Sciatic nerve (tissue), 2 donors: ENCODE measurements around the gene CECR2. TPM values are rescaled to one million over a fixed set of nuclear protein-coding genes. Genes with fewer than 3 reads are reported as not detected.
A peak's percentile ranks its signal among the peaks of the same experiment; 100 is the strongest.
"Not testable (repeated sequence)": the region's sequence is repeated elsewhere in the genome, so short reads cannot be mapped to it uniquely, and the experiment has no call there.

Experiments
- ATAC-seq: fragments of 200-7000 bp; cut with Tn5 transposase; one replicate; pipeline ENCODE4 v1.9.1; 2020; ENCODE audit warnings: mild to moderate bottlenecking, moderate library complexity
- DNase-seq: peaks from one replicate; pipeline ENCODE4 v3.0.0-alpha.2; 2020; ENCODE audit warnings: low spot score
- intact Hi-C: fragments of 100-400 bp; cut with DNase I; formaldehyde crosslinking; loops from one replicate; pipeline ENCODE4 v1.14.2; 2022
- total RNA-seq: library from RNA; stranded (reverse); fragmentation: NEBNext Ultra II Directional; extraction: Animal tissue kit (Norgen Biotek cat#: 25700); gene quantifications from one replicate; pipeline ENCODE4 v1.2.1, GENCODE V29; 2021
- donor health status: DM: no; HTN: no; CAD: no.
- donor health status: DM: no; HTN: no; CAD: no.

The CECR2 gene
- total RNA-seq, 1 donor from 2014 or later, result 4.8 TPM

- intact Hi-C loops, result no loop called here
- DNase-seq (no peak), ATAC-seq (no peak)
These were observed 178.9 kb downstream of the CECR2 start for GRCh38 chr22:17548010-17548755.

GRCh38 chr22:17548756-17549035 is 179.4 kb downstream of the CECR2 start:
- ATAC-seq (no peak), DNase-seq (no peak)
- intact Hi-C loops, result no loop called here

- no peak for ATAC-seq
- no peak for DNase-seq
- intact Hi-C loops, result no loop called here
These were observed 179.9 kb downstream of the CECR2 start for GRCh38 chr22:17549183-17549582.

- intact Hi-C loops, result no loop called here
- ATAC-seq (no peak), DNase-seq (no peak)
These were observed 180.4 kb downstream of the CECR2 start for GRCh38 chr22:17549655-17550054.

GRCh38 chr22:17552737-17553136 is 183.5 kb downstream of the CECR2 start:
- ATAC-seq, result no peak
- intact Hi-C loops, result no loop called here

GRCh38 chr22:17554814-17555213 is 185.6 kb downstream of the CECR2 start:
- DNase-seq (no peak), ATAC-seq (no peak)
- intact Hi-C loops, result no loop called here

More at GRCh38 chr22:17552737-17553136, 183.5 kb downstream of the CECR2 start:
- no peak for DNase-seq

GRCh38 chr22:17559188-17559587 is 189.9 kb downstream of the CECR2 start:
- intact Hi-C loops, result no loop called here
- no peak for ATAC-seq

GRCh38 chr22:17562906-17563870 is 193.9 kb downstream of the CECR2 start, which contains the start of gene SLC25A18:
SLC25A18 (plus strand) TSS chr22:17563498; CDS start chr22:17579945, 16,447 bp downstream.
- ATAC-seq (peak; percentile 93), DNase-seq (no peak)
- intact Hi-C loops, result no loop called here

More at GRCh38 chr22:17559188-17559587, 189.9 kb downstream of the CECR2 start:
- peak; percentile 30 for DNase-seq

GRCh38 chr22:17563936-17564391 is 194.7 kb downstream of the CECR2 start:
- DNase-seq (no peak), ATAC-seq (peak; percentile 80)
- intact Hi-C loops, result no loop called here

- intact Hi-C loops, ATAC-seq, DNase-seq: not testable (repeated sequence)
These were observed 196.9 kb downstream of the CECR2 start for GRCh38 chr22:17566016-17566687.

- no peak for DNase-seq
- intact Hi-C loops, result no loop called here
- ATAC-seq, result no peak
These were observed 197.5 kb downstream of the CECR2 start for GRCh38 chr22:17566776-17567175.

- intact Hi-C loops, result no loop called here
- DNase-seq (no peak), ATAC-seq (peak; percentile 47)
These were observed 200.8 kb downstream of the CECR2 start for GRCh38 chr22:17569971-17570511.

- peak; percentile 92 for ATAC-seq
- peak; percentile 67 for DNase-seq
- intact Hi-C loops, result no loop called here
These were observed 201.8 kb downstream of the CECR2 start for GRCh38 chr22:17570851-17571631.

- ATAC-seq (no peak), DNase-seq (no peak)
- intact Hi-C loops, result no loop called here
These were observed 205.9 kb downstream of the CECR2 start for GRCh38 chr22:17575151-17575550.

GRCh38 chr22:17575681-17576080 is 206.4 kb downstream of the CECR2 start:
- no peak for DNase-seq
- intact Hi-C loops, result no loop called here
- no peak for ATAC-seq

- intact Hi-C loops, result no loop called here
- ATAC-seq, result no peak
These were observed 207.2 kb downstream of the CECR2 start for GRCh38 chr22:17576470-17576869.

GRCh38 chr22:17578136-17578754 is 209.0 kb downstream of the CECR2 start:
- peak; percentile 64 for ATAC-seq
- intact Hi-C loops, result no loop called here
- peak; percentile 75 for DNase-seq

More at GRCh38 chr22:17576470-17576869, 207.2 kb downstream of the CECR2 start:
- no peak for DNase-seq

- DNase-seq (no peak), ATAC-seq (no peak)
- intact Hi-C loops, result no loop called here
These were observed 210.3 kb downstream of the CECR2 start for GRCh38 chr22:17579535-17579981.
